GM10266 (cell line): ENCODE measurements around the gene RPL37A.
A peak's percentile ranks its signal among the peaks of the same experiment; 100 is the strongest.

Experiments used
- DNase-seq: peaks from one replicate; pipeline ENCODE4 v3.0.0; 2012; ENCODE audit errors: extremely low spot score
- TF ChIP-seq, protein P1 (sequence below): IDR thresholded peaks from 2 replicates; pipeline ENCODE4 v1.5.1; 2012; ENCODE audit warnings: mild to moderate bottlenecking, low read depth; ENCODE audit not compliant: control insufficient read depth, insufficient read depth; ENCODE audit errors: missing control alignments

RPL37A gene

DNA sequence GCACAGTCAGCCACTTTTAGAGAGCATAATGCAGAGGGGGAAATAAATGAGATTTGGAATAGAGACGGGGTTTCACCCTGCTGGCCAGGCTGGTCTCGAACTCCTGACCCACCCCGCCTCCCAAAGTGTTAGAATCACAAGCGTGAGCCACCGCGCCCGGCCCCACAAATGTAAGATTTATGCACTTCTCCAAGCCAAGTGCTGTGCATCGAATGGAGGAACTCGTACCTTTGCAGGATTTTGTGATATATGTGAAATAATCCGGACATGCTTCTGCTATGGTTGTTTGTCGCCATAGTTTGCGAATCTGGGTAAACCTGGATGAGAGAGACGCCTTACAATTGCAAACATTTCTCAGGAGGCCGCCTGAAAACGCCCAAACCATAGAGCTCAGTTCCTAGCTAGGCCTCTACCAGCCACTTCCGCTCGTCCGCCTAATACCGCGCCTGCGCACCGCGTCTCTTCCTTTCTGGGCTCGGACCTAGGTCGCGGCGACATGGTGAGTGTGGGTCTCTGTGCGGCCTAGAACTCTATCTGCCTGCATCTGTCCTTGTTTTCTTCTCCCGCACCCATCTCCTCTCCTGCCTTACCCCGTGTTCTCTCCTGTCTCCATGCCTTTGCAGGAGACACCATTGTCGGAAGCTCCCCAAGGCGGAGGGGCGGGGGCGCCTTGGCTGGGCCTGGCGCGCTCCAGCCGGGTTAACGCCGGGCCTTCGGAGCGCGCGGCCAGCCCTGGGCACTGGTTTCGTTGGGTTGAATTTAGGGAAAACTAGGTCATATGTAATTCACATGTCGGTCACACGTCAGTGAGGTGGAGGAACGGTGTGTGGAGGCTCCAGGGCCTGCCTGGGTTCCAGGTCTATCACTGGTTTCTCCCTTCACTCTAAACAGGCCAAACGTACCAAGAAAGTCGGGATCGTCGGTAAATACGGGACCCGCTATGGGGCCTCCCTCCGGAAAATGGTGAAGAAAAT, at the start of gene RPL37A:
RPL37A (plus strand) TSS at position 466 of the 974 bp plus-strand sequence; CDS start at position 497, 31 bp downstream.
- DNase-seq, result peak; percentile 92
- TF ChIP-seq, protein P1, sequence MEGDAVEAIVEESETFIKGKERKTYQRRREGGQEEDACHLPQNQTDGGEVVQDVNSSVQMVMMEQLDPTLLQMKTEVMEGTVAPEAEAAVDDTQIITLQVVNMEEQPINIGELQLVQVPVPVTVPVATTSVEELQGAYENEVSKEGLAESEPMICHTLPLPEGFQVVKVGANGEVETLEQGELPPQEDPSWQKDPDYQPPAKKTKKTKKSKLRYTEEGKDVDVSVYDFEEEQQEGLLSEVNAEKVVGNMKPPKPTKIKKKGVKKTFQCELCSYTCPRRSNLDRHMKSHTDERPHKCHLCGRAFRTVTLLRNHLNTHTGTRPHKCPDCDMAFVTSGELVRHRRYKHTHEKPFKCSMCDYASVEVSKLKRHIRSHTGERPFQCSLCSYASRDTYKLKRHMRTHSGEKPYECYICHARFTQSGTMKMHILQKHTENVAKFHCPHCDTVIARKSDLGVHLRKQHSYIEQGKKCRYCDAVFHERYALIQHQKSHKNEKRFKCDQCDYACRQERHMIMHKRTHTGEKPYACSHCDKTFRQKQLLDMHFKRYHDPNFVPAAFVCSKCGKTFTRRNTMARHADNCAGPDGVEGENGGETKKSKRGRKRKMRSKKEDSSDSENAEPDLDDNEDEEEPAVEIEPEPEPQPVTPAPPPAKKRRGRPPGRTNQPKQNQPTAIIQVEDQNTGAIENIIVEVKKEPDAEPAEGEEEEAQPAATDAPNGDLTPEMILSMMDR, result no peak

GRCh38 chr2:216450346-216450745, 48.3 kb upstream of the RPL37A start:
- TF ChIP-seq, protein P1, result no peak
- no peak for DNase-seq

DNA sequence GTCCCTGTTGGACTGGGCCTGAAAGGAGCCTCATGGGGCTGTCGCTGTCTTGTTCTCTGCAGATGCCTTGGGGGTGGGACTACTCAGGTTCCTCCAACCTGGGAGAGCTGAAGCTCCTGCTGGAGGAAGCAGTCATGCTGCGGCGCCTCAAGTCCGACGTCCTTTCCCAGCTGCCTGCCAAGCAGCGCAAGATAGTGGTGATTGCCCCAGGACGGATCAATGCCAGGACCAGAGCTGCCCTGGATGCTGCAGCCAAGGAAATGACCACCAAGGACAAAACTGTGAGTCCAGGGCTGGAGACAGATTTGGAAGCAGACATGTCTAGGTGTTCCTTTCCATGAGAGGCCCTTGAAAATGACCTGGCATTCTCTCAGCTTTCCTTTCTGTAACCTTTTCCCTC, 47.9 kb upstream of the RPL37A start:
- TF ChIP-seq, protein P1, result no peak
- DNase-seq, result no peak

DNA sequence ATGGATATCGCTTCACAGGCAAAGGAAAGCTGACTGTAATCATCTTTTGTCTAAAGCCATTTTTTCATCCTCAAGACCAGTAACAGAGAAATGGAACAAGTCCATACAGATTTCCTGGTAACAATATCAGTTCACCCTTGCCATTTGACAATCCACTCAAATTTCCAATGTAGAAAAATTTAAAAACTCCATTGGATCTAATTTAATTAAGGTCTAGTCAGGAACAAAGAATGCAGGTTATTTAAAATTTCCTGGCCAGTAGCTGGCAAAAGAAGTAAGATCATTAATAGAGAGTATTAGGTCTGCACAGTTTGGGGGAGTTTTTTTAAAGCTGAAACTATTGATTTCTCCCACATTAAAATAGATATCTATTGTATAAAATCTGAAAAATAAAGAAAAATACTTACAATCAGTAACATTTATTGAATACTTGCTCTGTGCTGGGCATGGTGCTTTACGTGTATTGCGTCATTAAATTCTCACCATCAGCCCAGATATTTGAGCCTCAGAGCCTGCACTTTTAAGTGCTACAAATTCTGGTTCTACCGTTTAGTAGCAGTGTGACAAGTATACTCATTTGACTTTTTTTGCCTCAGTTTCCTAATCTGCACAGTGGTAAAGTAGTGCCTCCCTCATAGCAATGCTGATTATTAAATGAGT, 44.6 kb upstream of the RPL37A start:
- DNase-seq, result no peak
- TF ChIP-seq, protein P1, result no peak

- TF ChIP-seq, protein P1, result no peak
- DNase-seq, result no peak
Measured at GRCh38 chr2:216463148-216463547, 35.5 kb upstream of the RPL37A start.

DNA sequence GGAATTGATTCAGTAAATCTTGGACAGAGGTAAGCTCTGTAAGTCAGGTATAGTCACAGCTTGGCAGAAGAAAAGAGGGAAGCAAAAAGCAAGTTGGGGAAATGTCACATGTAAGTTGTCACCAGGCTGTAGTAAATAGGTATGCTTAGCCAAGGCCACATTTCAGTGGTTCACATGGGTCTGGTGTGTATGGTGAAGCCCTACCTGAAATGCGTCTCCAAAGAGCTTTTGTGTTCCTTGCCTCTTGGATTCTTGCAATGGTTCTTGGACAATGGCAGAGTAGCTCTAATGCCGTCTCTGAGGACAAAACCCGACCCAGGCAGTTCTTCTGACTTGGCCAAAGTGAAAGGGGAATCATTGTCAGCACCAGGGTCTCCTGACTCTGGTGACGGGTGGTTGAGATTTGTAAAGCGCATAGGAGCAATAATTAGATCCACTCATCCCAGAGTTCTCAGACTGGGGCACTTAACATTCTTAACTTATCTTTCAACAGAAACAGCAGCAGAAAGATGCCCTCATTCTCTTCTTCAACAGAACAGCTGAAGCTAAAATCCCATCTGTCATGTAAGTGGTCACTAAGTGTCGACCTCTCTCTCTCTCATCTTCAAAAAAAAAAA, 34.4 kb upstream of the RPL37A start:
- TF ChIP-seq, protein P1, result no peak
- DNase-seq, result no peak
